SKM-1 treated with dmso at 0.1 percent for 144 hours (cell line): ENCODE results near the gene ASXL2.
A peak's percentile ranks its signal among the peaks of the same experiment; 100 is the strongest.

Experiments
- DNase-seq: peaks from one replicate; lab custom pipeline; 2025; ENCODE audit not compliant: unreplicated experiment; lab: John Stamatoyannopoulos, UW

The ASXL2 gene

DNA sequence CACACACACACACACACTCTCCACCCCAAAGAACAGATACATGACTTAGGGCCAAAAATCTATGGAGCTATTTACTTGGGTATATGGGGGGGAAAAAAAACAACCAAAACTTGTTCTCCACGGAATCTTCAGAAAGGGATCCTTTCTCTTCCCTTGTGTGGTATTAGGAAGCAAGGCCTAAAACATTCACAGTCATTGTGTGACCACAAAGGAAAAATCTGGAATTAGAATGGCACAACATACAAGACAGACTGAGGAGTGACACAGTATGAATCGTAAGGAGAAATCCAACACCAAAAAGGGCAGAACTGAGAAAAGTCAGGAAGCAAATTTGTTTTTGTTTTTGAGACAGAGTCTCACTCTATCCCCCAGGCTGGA lies 70.3 kb downstream of the ASXL2 start:
- DNase-seq: no peak

DNA sequence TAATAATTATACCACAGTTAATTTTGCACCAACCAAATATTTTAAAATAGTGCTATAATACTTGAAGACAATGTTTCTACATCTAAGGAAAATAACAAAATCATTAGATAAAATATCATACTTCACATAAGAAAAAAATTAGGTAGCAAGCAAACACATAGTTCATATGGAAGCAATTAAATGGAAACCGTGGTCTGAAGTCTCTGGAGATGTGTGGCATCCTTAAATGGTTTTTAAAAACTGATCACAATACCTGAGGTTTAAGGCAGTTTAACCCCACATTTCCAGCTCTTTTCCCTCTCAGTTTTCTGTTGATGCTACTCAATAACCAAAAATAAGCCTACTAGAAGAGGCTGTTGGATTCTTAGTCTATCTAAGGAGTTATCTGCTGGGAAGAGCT lies 71.3 kb downstream of the ASXL2 start:
- no peak for DNase-seq

- DNase-seq: no peak
These were observed 72.3 kb downstream of the ASXL2 start for GRCh38 chr2:25805987-25806386.

DNA sequence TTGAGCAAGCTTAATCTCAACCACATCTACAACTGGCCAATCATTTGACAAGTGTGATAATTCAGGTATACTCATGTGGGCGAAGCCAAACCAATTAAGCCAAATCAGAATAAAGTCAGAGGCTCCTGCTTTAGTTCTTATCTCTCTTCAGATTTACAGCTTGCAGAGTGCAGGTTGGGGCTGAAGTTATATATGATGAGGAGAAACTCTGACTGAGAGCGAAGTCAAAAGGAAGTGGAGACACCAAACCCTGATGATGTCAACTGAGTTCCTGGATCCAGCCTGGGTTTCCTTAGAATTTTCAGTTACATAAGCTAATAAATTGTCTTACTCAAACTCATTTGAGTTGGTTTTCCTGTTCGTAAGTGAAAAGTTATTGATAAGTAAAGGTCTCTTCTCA lies 73.9 kb downstream of the ASXL2 start:
- DNase-seq: no peak

DNA sequence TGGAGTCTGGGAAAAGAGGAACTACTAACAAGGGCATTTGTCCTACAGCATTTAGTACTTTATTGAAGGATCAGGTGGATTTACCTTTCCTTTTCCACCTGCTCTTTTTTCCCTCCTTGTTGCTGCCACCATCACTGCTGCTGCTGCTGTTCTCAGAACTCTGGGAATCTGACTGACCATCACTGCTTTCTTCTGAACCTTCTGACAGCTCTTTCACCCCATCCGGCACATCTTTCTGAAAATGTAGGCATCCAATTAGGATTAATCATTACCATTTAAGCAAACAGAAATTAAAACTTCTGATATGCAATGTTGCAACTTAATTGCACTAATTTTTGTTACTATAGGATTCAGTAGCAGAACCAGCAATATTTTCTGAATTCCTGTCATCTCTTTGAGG lies 79.0 kb downstream of the ASXL2 start:
- no peak for DNase-seq

GRCh38 chr2:25797620-25798488 lies 80.4 kb downstream of the ASXL2 start:
- no peak for DNase-seq

DNA sequence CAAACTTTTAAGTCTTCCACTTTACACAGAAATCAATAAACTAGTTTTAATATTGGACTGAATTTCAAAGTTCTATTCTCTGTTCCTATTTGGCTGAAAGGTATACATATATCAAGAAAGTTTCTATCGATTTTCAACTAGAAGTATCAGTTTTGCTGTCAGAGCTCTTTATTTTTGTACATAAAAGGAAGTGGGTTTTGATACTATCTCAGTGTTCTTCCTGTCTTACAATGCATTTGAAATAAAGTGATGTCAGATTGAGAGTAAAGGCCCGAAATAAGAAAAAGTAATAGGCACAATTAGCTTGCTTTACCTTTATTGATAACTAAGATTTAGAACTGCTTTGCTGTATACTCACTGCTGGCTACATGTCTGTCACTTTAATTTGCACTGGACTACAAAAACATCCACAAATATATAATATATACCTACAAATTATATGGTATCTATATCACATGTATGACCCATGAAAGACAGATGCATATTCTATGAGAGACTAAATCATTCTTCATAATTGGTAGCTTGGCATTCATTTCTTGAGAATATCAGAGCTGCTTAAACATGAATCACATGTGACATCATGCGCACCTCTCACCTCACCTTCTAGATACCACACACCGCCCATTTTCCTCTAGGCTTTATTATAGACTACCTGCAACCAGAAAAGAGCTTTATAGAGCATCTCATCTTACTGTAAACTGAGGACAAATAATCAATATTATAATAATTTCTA lies 83.6 kb downstream of the ASXL2 start:
- DNase-seq: no peak

DNA sequence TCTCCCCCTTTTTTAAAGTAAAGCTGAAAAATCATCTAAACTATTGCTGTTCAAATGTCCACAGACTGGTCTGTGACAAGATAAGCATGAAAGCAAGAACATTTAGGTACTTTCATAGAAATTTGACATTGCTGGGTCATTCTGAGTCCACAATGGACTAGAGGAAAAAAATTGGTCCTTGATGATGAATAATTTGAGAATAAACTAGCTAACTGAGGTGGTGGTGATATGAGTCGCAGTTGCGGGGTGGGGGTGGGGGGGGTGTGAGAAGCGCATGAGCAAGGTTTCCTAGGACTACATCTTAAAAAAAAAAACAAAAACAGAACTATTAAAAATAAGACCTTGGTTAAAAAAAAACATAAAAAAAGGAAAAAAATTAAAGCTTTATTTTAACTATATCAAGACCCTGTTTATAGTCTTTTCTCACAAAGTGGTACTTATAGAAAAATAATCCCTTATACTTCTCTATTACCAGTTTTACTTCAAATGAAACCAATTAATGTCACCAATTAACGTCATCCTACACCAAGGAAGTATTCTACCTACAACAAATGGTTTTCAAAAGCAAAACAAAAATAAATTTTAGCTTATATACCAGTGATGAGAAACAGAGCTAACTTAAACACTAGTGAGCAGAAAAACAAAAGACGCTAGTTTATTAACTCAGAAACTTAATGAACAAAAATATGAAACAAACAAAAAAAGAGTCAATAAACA lies 88.1 kb downstream of the ASXL2 start:
- DNase-seq: no peak

GRCh38 chr2:25788457-25788856 lies 89.8 kb downstream of the ASXL2 start:
- no peak for DNase-seq

GRCh38 chr2:25787020-25787419 lies 91.3 kb downstream of the ASXL2 start:
- DNase-seq: no peak

- no peak for DNase-seq
These were observed 93.9 kb downstream of the ASXL2 start for GRCh38 chr2:25784404-25784803.

DNA sequence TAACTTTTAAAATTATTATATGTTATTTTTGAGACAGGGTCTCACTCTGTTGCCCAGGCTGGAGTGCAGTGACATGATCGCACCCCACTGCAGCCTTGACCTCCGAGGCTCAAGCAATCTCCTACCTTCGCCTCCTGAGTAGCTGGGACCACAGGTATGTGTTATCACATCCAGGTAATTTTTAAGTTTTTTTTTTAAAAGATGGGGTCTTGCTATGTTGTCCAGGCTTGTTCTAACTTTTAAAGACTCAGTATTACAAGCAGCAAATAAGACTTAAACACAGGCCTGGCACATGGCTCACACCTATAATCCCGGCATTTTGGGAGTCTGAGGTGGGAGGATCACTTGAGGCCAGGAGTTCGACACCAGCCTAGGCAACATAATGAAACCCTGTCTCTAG lies 101.2 kb downstream of the ASXL2 start:
- DNase-seq: no peak

DNA sequence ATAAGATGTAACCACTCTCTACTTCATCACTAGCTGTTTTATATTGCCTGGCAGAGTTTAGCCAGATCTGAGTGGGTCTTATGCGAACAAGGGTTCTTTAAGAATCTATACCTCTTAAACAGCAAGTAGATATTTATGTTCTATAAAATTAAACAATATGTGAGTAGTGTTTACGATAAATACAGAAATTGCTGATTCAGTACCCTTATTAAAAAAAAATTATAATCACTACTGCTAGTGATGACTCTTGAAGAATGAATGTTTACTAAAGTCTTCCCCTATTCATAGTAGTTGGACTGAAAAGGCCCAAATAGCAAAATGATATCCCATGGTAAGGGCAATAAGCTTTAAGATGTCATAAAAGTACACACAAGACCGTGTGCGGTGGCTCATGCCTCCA lies 106.2 kb downstream of the ASXL2 start:
- DNase-seq: no peak

GRCh38 chr2:25763575-25763974 lies 114.7 kb downstream of the ASXL2 start:
- no peak for DNase-seq

DNA sequence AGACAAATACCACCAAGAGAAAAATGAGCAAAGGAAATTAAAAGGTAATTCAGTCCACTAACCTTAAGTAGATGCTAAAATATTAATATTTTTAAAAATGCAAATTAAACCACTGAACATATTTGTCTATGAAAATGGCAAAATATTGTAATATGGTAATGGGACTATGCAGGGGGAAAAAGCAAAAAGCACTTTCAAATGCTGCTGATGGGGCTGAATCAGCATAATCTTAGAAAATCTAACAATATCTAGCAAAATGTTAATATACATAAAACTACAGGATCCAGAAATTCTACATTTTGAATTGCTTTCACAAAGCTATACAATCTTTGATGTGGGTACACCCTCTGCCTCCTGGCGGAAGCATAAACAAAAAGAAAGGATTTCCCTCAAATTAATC lies 118.0 kb downstream of the ASXL2 start:
- DNase-seq: no peak

GRCh38 chr2:25758348-25758747 lies 119.9 kb downstream of the ASXL2 start:
- DNase-seq: no peak

- no peak for DNase-seq
These were observed 120.4 kb downstream of the ASXL2 start for GRCh38 chr2:25757906-25758305.

- DNase-seq: peak; percentile 53
These were observed 121.8 kb downstream of the ASXL2 start for GRCh38 chr2:25756536-25756935.

DNA sequence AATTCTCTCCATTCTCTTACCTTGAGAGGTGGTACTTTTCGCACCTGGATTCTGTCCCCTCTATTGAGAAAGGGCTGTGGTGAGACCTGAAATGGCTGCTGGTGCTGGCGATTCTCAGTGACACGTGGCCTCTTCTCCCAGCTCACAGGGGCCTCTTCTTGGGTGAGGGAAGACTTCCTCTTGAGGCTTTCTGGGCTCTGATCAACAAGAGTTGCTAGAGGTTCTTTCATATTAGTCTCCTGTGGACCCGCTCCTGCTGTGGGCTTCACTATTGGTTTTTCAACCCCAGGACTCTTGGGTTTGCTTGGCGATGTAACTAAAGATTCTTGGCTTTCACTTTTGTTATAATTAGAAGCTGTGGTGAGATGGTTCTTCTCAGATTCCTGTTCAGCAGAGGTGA lies 128.6 kb downstream of the ASXL2 start:
- DNase-seq: no peak

- DNase-seq: no peak
These were observed 134.2 kb downstream of the ASXL2 start for GRCh38 chr2:25744055-25744454.

DNA sequence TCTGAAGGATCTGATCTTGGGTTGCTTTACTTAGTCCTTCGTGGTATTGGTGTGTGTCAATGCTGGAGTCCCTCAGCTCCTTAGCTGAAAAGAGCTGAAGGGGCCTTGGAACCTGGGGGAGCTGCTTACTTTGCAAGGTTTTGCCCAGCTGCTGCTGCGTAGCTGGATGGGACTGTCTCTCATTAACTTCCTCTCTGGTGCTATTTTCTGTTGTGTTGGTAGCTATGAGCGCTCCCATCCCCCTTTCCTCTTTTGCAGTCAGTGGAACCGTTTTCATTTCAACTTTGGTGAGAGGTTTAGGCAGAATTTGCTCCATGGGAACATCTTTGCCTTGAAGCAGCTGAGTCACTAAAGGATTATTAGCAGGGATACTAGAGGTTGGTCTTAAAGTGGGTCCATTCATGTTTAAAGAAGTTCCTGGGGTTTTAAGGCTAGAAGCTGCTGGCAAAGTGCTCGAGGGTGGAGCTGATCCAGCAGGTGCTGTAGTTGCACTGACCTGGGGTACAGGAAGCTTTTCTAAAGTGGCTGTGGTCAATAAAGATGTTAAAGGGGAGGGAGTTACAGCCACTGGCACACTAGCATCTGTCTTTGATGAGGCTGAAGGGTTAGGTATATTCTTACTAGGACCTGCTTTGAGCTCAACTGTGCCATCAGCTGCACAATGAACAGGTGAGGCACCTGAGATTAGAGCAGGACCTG lies 135.0 kb downstream of the ASXL2 start:
- DNase-seq: no peak
